Measurements from ENCODE around the gene MDGA2. TPM values are rescaled to one million over a fixed set of nuclear protein-coding genes. Genes with fewer than 3 reads are reported as not detected.

The MDGA2 gene
- total and polyA plus RNA-seq, 2 of the 4 experiments (the other 2 are of a cell fraction), result 0.02 TPM; not detected in 1

DNA sequence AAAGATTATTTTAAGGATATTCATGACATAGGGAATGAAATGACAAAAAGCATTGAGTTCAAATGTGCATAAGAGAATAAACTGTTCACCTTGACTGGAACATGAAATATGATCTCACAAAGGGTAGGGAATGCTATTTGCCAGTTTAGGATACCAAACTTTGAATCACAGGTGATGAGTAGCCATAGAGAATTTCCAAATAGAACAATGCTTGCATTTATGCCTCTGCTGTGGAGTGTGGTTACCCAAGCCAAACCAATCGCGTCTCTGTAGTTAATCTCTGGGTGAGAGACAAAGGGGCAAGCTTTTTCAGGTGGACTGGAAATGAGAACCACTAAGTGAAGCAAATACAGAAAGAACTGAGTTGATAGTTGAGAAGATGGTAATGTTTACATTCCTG lies 652.7 kb downstream of the MDGA2 start:
- Histone ChIP-seq H3K14ac (replicated peaks; ENCODE audit: low read depth, low read length) (no peak overlapping the region), H4K20me1 (ENCODE audit: insufficient read depth, low read length) (no peaks in the 10 kb centered on the region), H3K4me2 (ENCODE audit: low read depth, low read length) (no peak overlapping the region), H3K9me3 (ENCODE audit: control insufficient read depth, insufficient read depth, low read length) (0 out of 2 replicates have a peak, but pooled peaks cover 2% of the 10 kb centered on the region), H3K27ac (ENCODE audit: insufficient read depth, low read length) (no peak overlapping the region), H2AK5ac (ENCODE audit: low read depth, low read length) (no peak overlapping the region), H3K4me1 (ENCODE audit: control insufficient read depth, insufficient read depth, low read length) (no peaks in the 10 kb centered on the region), H2BK120ac (ENCODE audit: low read depth, low read length) (no peak overlapping the region), H3K23ac (ENCODE audit: low read depth, low read length) (no peak overlapping the region), H3K36me3 (ENCODE audit: control insufficient read depth, insufficient read depth, low read length) (no peaks in the 10 kb centered on the region), H3K9me1 (ENCODE audit: insufficient read depth, low read length) (no peaks in the 10 kb centered on the region), H3K4ac (ENCODE audit: low read depth, low read length) (no peak overlapping the region), H3K79me1 (ENCODE audit: low read depth in 1 of 2, low read length in 2 of 2) (no peaks in the 10 kb centered on the region), H2BK15ac (ENCODE audit: low read depth, low read length) (no peak overlapping the region), H3K9ac (ENCODE audit: low read depth, low read length) (no peak overlapping the region), H2BK5ac (ENCODE audit: low read depth, low read length, poor library complexity, severe bottlenecking) (no peak overlapping the region), H2AFZ (replicated peaks; ENCODE audit: low read length, poor library complexity) (no peak overlapping the region), H3K56ac (ENCODE audit: extremely low read depth, insufficient read depth, low read length) (no peak overlapping the region), H2AK9ac (replicated peaks; ENCODE audit: low read depth, low read length, poor library complexity) (no peak overlapping the region), H3K4me3 (ENCODE audit: insufficient read depth, low read depth, low read length) (no peak overlapping the region), H3K27me3 (ENCODE audit: control insufficient read depth, insufficient read depth, low read length) (no peaks in the 10 kb centered on the region), H4K8ac (ENCODE audit: low read depth in 2 of 2, low read length in 2 of 2) (no peak overlapping the region), H2BK20ac (ENCODE audit: low read depth, low read length) (no peak overlapping the region), H3K18ac (ENCODE audit: low read depth, low read length) (no peak overlapping the region), H4K91ac (ENCODE audit: insufficient read depth, low read depth, low read length) (no peak overlapping the region), H4K5ac (ENCODE audit: low read depth, low read length) (no peak overlapping the region)
- DNase-seq (no peak), ATAC-seq (ENCODE audit: low read depth) (no peak)
- TF ChIP-seq CTCF (conservative IDR thresholded peaks at IDR 0.05; ENCODE audit: low read depth, low read length) (no peak), MXI1 (IDR thresholded peaks at IDR 0.05; ENCODE audit: borderline replicate concordance, low read depth, low read length) (no peak), CHD1 (IDR thresholded peaks at IDR 0.05; ENCODE audit: low read depth, low read length) (no peak), POLR2A (IDR thresholded peaks at IDR 0.05; ENCODE audit: low read depth, low read length) (no peak), RFX5 (IDR thresholded peaks at IDR 0.05; ENCODE audit: low read depth, low read length) (no peak), NFE2L2 (IDR thresholded peaks at IDR 0.05; ENCODE audit: low read depth, low read length) (no peak), RCOR1 (IDR thresholded peaks at IDR 0.05; ENCODE audit: insufficient replicate concordance, low read length) (no peak), BHLHE40 (IDR thresholded peaks at IDR 0.05; ENCODE audit: low read depth, low read length) (no peak), MAZ (IDR thresholded peaks at IDR 0.05; ENCODE audit: borderline replicate concordance, low read depth, low read length) (no peak), RAD21 (IDR thresholded peaks at IDR 0.05; ENCODE audit: low read length) (no peak), MAFK (IDR thresholded peaks at IDR 0.05; ENCODE audit: low read depth, low read length) (no peak), USF2 (IDR thresholded peaks at IDR 0.05; ENCODE audit: low read depth, low read length) (no peak), CEBPB (IDR thresholded peaks at IDR 0.05; ENCODE audit: low read depth, low read length) (no peak)
- TF ChIP-seq, protein P1, sequence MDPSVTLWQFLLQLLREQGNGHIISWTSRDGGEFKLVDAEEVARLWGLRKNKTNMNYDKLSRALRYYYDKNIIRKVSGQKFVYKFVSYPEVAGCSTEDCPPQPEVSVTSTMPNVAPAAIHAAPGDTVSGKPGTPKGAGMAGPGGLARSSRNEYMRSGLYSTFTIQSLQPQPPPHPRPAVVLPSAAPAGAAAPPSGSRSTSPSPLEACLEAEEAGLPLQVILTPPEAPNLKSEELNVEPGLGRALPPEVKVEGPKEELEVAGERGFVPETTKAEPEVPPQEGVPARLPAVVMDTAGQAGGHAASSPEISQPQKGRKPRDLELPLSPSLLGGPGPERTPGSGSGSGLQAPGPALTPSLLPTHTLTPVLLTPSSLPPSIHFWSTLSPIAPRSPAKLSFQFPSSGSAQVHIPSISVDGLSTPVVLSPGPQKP (IDR thresholded peaks at IDR 0.05; ENCODE audit: borderline replicate concordance, low read depth, low read length), result no peak
- intact Hi-C loops (cut with micrococcal nuclease) (no loop called here), dilution Hi-C loops (cut with HindIII; ENCODE audit: low sequenced_read_pairs, unreplicated experiment) (no loop called here), in situ Hi-C loops (cut with MboI; ENCODE audit: low sequenced_read_pairs) (no loop called here)
- no TSS peak for BruUV-seq (replicated peaks)
- POLR2A ChIA-PET (ENCODE audit: unreplicated experiment), result no interaction called here
- no CpG with 5 or more reads among the region's 2 CpGs for WGBS, 2 experiments (ENCODE audit: extremely low coverage in 2 of 2, insufficient read length in 1 of 2)
- CTCF ChIA-PET, result no interaction called here

Data from IMR-90 (cell line).